HepG2 (cell line): Measurements from ENCODE around the gene KRTCAP2. TPM values are rescaled to one million over a fixed set of nuclear protein-coding genes. Genes with fewer than 3 reads are reported as not detected.

Experiments used
- EEA1 ChIP-seq: sonication (generic); formaldehyde crosslinking; IDR thresholded peaks from 2 replicates; pipeline ENCODE4 v1.5.1; 2020; ENCODE audit warnings: mild to moderate bottlenecking, missing genetic modification reagents, borderline replicate concordance
- KDM1A ChIP-seq: IDR thresholded peaks from 2 replicates; pipeline ENCODE4 v1.6.1; 2016; ENCODE audit warnings: missing compliant biosample characterization
- MTF2 ChIP-seq: sonication (generic); formaldehyde crosslinking; IDR thresholded peaks from 2 replicates; pipeline ENCODE4 v1.5.0; 2020; ENCODE audit warnings: missing genetic modification reagents, borderline replicate concordance
- NBN ChIP-seq: fragments of 450-650 bp; conservative IDR thresholded peaks from 2 replicates; pipeline ENCODE4 v1.6.1; 2017
- NCOA2 ChIP-seq: sonication (generic); formaldehyde crosslinking; IDR thresholded peaks from 2 replicates; pipeline ENCODE4 v1.8.0; 2022; ENCODE audit warnings: inconsistent platforms
- PHF5A ChIP-seq: IDR thresholded peaks from one replicate; pipeline ENCODE4 v1.6.1; 2018; ENCODE audit warnings: low read depth, missing genetic modification reagents; ENCODE audit not compliant: unreplicated experiment
- REXO4 ChIP-seq: sonication (generic); formaldehyde crosslinking; IDR thresholded peaks from 2 replicates; pipeline ENCODE4 v1.8.0; 2022; ENCODE audit warnings: missing genetic modification reagents, mild to moderate bottlenecking, borderline replicate concordance
- SPEN ChIP-seq: sonication (generic); formaldehyde crosslinking; IDR thresholded peaks from 2 replicates; pipeline ENCODE4 v1.5.1; 2020; ENCODE audit warnings: low read depth, mild to moderate bottlenecking, missing genetic modification reagents
- STAG1 ChIP-seq: sonication (generic); formaldehyde crosslinking; IDR thresholded peaks from 2 replicates; pipeline ENCODE4 v1.4.0; 2020; ENCODE audit warnings: missing genetic modification reagents
- TAF1 ChIP-seq: sonication (generic); formaldehyde crosslinking; IDR thresholded peaks from 2 replicates; pipeline ENCODE4 v1.4.0; 2020; ENCODE audit warnings: missing genetic modification reagents
- TBL1XR1 ChIP-seq: fragments of 150-350 bp; IDR thresholded peaks from 2 replicates; pipeline ENCODE4 v1.6.1; 2014; ENCODE audit warnings: borderline replicate concordance, low read length; ENCODE audit not compliant: partially characterized antibody
- ZNF10 ChIP-seq: sonication (generic); formaldehyde crosslinking; IDR thresholded peaks from 2 replicates; pipeline ENCODE4 v1.4.0; 2020; ENCODE audit warnings: mild to moderate bottlenecking, low read depth, missing genetic modification reagents, borderline replicate concordance
- ZNF788 ChIP-seq: sonication (generic); formaldehyde crosslinking; IDR thresholded peaks from 2 replicates; pipeline ENCODE4 v1.5.0; 2020; ENCODE audit warnings: mild to moderate bottlenecking, missing genetic modification reagents, borderline replicate concordance
- ZSCAN29 ChIP-seq: sonication (generic); formaldehyde crosslinking; conservative IDR thresholded peaks from 2 replicates; pipeline ENCODE4 v1.4.0; 2020; ENCODE audit warnings: mild to moderate bottlenecking, missing genetic modification reagents
- polyA plus RNA-seq, 8 experiments: library from polyadenylated mRNA; depleted of rRNA in 3 of 8; stranded (reverse) in 7 of 8; unstranded in 1 of 8; fragments of >200 nt; fragmentation: Illumina TruSeq in 4 of 8; extraction: Trizol in 4 of 8; gene quantifications; 2 replicates each; pipeline versions ENCODE4 v1.2.1 to v1.2.3, GENCODE V29; 2011 to 2016; ENCODE audit warnings: low read depth in 4 of 8, missing spikeins in 1 of 8, mixed read lengths in 1 of 8; ENCODE audit not compliant: insufficient read depth in 1 of 8
- total RNA-seq, 5 experiments: library from RNA; depleted of rRNA; stranded (reverse); fragments of >200 nt; fragmentation: Illumina TruSeq; extraction: Trizol; gene quantifications; 2 replicates each; pipeline ENCODE4 v1.2.3, GENCODE V29; 2016; ENCODE audit warnings: low read depth in 1 of 5
- TF ChIP-seq, protein P1 (sequence below): IDR thresholded peaks from 2 replicates; pipeline ENCODE4 v1.6.1; 2016; ENCODE audit warnings: missing compliant biosample characterization, missing genetic modification reagents, borderline replicate concordance
- TF ChIP-seq, protein P2 (sequence below): IDR thresholded peaks from 2 replicates; pipeline ENCODE4 v1.6.1; 2012; ENCODE audit warnings: low read length, improper control_type of control experiment
- TF ChIP-seq, protein P3 (sequence below): sonication (generic); formaldehyde crosslinking; IDR thresholded peaks from 2 replicates; pipeline ENCODE4 v1.9.0; 2021; ENCODE audit warnings: missing genetic modification reagents, mild to moderate bottlenecking, borderline replicate concordance
- TF ChIP-seq, protein P4 (sequence below): sonication (generic); formaldehyde crosslinking; IDR thresholded peaks from 2 replicates; pipeline ENCODE4 v1.5.1; 2020; ENCODE audit warnings: mild to moderate bottlenecking, missing genetic modification reagents, moderate library complexity

The KRTCAP2 gene
- total and polyA plus RNA-seq, 2 of the 13 experiments (the other 11 are each of a cell fraction or from before 2014, with no cell fraction given) = 77.3 to 79.4 TPM

DNA sequence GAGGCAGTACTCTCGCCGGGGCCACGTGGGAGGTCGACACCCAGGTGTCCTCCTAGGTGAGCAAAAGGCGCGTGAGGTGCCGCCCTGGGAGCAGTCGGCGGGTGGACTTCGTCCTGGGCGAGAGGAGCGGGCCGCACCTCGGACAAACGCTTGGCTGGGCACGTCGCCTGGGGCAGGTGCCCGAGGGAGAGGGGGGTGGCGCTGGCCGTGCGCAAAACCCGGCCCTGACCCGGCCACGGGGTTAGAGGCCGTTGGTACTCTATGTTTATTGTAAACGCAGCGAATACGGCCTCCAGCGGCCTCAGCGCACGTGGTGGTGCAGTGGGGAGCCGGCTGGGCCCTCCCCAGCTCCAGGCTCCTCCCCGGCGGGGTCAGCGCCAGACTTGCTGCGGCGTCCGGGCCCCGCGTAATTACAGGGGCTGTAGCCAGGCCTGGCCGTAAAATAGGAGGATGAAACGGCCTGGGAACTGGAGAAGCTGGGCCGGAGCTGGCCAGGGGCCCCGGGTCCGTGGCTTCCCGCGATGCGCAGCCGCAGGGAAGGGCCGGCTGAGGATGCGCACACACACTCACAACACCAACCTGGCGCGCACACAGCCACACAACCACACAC is 47.1 kb downstream of the KRTCAP2 start (continued):
- TF ChIP-seq, protein P1, sequence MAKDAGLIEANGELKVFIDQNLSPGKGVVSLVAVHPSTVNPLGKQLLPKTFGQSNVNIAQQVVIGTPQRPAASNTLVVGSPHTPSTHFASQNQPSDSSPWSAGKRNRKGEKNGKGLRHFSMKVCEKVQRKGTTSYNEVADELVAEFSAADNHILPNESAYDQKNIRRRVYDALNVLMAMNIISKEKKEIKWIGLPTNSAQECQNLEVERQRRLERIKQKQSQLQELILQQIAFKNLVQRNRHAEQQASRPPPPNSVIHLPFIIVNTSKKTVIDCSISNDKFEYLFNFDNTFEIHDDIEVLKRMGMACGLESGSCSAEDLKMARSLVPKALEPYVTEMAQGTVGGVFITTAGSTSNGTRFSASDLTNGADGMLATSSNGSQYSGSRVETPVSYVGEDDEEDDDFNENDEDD (CRISPR knock-in tag) = peak; percentile 94
- TF ChIP-seq NCOA2 = peak; percentile 93
- peak; percentile 81 for TF ChIP-seq TBL1XR1
- TF ChIP-seq, protein P2, sequence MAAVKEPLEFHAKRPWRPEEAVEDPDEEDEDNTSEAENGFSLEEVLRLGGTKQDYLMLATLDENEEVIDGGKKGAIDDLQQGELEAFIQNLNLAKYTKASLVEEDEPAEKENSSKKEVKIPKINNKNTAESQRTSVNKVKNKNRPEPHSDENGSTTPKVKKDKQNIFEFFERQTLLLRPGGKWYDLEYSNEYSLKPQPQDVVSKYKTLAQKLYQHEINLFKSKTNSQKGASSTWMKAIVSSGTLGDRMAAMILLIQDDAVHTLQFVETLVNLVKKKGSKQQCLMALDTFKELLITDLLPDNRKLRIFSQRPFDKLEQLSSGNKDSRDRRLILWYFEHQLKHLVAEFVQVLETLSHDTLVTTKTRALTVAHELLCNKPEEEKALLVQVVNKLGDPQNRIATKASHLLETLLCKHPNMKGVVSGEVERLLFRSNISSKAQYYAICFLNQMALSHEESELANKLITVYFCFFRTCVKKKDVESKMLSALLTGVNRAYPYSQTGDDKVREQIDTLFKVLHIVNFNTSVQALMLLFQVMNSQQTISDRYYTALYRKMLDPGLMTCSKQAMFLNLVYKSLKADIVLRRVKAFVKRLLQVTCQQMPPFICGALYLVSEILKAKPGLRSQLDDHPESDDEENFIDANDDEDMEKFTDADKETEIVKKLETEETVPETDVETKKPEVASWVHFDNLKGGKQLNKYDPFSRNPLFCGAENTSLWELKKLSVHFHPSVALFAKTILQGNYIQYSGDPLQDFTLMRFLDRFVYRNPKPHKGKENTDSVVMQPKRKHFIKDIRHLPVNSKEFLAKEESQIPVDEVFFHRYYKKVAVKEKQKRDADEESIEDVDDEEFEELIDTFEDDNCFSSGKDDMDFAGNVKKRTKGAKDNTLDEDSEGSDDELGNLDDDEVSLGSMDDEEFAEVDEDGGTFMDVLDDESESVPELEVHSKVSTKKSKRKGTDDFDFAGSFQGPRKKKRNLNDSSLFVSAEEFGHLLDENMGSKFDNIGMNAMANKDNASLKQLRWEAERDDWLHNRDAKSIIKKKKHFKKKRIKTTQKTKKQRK = no peak
- TF ChIP-seq SPEN (CRISPR knock-in tag) = peak; percentile 99
- TF ChIP-seq, protein P3, sequence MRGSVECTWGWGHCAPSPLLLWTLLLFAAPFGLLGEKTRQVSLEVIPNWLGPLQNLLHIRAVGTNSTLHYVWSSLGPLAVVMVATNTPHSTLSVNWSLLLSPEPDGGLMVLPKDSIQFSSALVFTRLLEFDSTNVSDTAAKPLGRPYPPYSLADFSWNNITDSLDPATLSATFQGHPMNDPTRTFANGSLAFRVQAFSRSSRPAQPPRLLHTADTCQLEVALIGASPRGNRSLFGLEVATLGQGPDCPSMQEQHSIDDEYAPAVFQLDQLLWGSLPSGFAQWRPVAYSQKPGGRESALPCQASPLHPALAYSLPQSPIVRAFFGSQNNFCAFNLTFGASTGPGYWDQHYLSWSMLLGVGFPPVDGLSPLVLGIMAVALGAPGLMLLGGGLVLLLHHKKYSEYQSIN (CRISPR knock-in tag) = no peak
- TF ChIP-seq, protein P4, sequence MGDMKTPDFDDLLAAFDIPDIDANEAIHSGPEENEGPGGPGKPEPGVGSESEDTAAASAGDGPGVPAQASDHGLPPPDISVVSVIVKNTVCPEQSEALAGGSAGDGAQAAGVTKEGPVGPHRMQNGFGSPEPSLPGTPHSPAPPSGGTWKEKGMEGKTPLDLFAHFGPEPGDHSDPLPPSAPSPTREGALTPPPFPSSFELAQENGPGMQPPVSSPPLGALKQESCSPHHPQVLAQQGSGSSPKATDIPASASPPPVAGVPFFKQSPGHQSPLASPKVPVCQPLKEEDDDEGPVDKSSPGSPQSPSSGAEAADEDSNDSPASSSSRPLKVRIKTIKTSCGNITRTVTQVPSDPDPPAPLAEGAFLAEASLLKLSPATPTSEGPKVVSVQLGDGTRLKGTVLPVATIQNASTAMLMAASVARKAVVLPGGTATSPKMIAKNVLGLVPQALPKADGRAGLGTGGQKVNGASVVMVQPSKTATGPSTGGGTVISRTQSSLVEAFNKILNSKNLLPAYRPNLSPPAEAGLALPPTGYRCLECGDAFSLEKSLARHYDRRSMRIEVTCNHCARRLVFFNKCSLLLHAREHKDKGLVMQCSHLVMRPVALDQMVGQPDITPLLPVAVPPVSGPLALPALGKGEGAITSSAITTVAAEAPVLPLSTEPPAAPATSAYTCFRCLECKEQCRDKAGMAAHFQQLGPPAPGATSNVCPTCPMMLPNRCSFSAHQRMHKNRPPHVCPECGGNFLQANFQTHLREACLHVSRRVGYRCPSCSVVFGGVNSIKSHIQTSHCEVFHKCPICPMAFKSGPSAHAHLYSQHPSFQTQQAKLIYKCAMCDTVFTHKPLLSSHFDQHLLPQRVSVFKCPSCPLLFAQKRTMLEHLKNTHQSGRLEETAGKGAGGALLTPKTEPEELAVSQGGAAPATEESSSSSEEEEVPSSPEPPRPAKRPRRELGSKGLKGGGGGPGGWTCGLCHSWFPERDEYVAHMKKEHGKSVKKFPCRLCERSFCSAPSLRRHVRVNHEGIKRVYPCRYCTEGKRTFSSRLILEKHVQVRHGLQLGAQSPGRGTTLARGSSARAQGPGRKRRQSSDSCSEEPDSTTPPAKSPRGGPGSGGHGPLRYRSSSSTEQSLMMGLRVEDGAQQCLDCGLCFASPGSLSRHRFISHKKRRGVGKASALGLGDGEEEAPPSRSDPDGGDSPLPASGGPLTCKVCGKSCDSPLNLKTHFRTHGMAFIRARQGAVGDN (CRISPR knock-in tag) = peak; percentile 98
- TF ChIP-seq MTF2 (CRISPR knock-in tag) = no peak
- no peak for TF ChIP-seq ZNF10 (CRISPR knock-in tag)
- peak; percentile 96 for TF ChIP-seq REXO4 (CRISPR knock-in tag)
- TF ChIP-seq STAG1 (CRISPR knock-in tag) = peak; percentile 23; the same call in 1 of the 2 replicates
- TF ChIP-seq EEA1 (CRISPR knock-in tag) = peak; percentile 76; the same call in 1 of the 2 replicates
- peak; percentile 57; the same call in 1 of the 2 replicates for TF ChIP-seq TAF1 (CRISPR knock-in tag)
- peak; percentile 69 for TF ChIP-seq PHF5A (CRISPR knock-in tag)
- peak; percentile 98 for TF ChIP-seq ZNF788
- TF ChIP-seq ZSCAN29 (CRISPR knock-in tag) = peak; percentile 43; the same call in 1 of the 2 replicates
- TF ChIP-seq NBN = no peak
- TF ChIP-seq KDM1A (CRISPR knock-in tag) = 0 out of 2 replicates have a peak, but pooled peaks have one; percentile 13
